Esophagus squamous epithelium (tissue), 4 donors: ENCODE results near the gene FAM107B.

ENCODE experiments used
- CTCF ChIP-seq, 6 experiments: fragments of 450-650 bp in 4 of 6; fragments of 200-600 bp in 2 of 6; sonication (generic) in 2 of 6; IDR thresholded peaks; one replicate each; pipeline ENCODE4 v1.5.1; 2016 to 2019; ENCODE audit warnings: antibody characterized with exemption in 6 of 6, mild to moderate bottlenecking in 4 of 6, moderate library complexity in 4 of 6
- POLR2A ChIP-seq, 4 donors: fragments of 450-650 bp; IDR thresholded peaks; one replicate each; pipeline ENCODE4 v1.6.1; 2017; ENCODE audit warnings: antibody characterized with exemption in 4 of 4, mild to moderate bottlenecking in 4 of 4, moderate library complexity in 3 of 4

DNA sequence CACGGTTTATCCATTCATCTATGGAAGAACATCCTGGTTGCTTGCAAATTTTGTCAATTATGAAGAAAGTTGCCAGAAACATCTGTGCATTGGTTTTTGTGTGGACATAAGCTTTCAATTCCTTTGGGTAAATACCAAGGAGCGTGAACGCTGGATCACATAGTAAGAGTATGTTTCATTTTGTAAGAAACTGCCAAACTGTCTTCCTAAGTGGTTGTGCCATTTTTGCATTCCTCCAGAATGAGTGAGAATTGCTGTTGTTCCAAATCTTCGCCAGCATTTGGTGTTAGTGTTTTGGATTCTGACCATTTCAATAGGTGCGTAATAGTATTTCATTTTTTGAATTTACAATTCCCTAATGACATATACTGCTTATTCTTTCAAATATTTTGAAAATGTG is 288.7 kb downstream of the FAM107B start:
- TF ChIP-seq CTCF (IDR thresholded peaks at IDR 0.05): no peak
- TF ChIP-seq POLR2A (IDR thresholded peaks at IDR 0.05): no peak
